ENCODE data around the gene CTXN1.

CTXN1 gene

GRCh38 chr19:7927605-7928333 is 1.8 kb upstream of the CTXN1 start:
- Histone ChIP-seq H3K36me3 (peaks cover 23% of the 10 kb centered on the region), H3K4me3 (ENCODE audit: low read depth, low read length) (no peak overlapping the region; the same call in 1 of the 2 replicates), H3K27me3 (no peaks in the 10 kb centered on the region), H3K4me1 (peaks cover 30% of the 10 kb centered on the region), H3K9me3 (no peaks in the 10 kb centered on the region)
- TF ChIP-seq CTCF (IDR thresholded peaks at IDR 0.05; ENCODE audit: low read depth, low read length), result no peak
- DNase-seq, result no peak

- H3K4me3 ChIP-seq (ENCODE audit: low read depth, low read length), result peak overlapping the region; percentile 48
- peak; percentile 57 for DNase-seq
- no peak for TF ChIP-seq CTCF (IDR thresholded peaks at IDR 0.05; ENCODE audit: low read depth, low read length)
Measured at GRCh38 chr19:7926727-7927604, 1.0 kb upstream of the CTXN1 start.

GRCh38 chr19:7925171-7925851 is 624 bp downstream of the CTXN1 start:
- peaks cover 30% of the 10 kb centered on the region for H3K4me1 ChIP-seq
- H3K4me3 ChIP-seq (ENCODE audit: low read depth, low read length), result peak overlapping the region; percentile 19
- H3K9me3 ChIP-seq, result no peaks in the 10 kb centered on the region
- peaks cover under 1% of the 10 kb centered on the region for H3K36me3 ChIP-seq
- TF ChIP-seq CTCF (IDR thresholded peaks at IDR 0.05; ENCODE audit: low read depth, low read length), result peak; percentile 75
- H3K27me3 ChIP-seq, result no peaks in the 10 kb centered on the region
- peak; percentile 93 for DNase-seq

More at GRCh38 chr19:7926727-7927604, 1.0 kb upstream of the CTXN1 start:
- Histone ChIP-seq H3K36me3 (peaks cover 15% of the 10 kb centered on the region), H3K27me3 (no peaks in the 10 kb centered on the region), H3K9me3 (no peaks in the 10 kb centered on the region), H3K4me1 (peaks cover 30% of the 10 kb centered on the region)

GRCh38 chr19:7924651-7925170 is 1.2 kb downstream of the CTXN1 start:
- peaks cover 32% of the 10 kb centered on the region for H3K4me1 ChIP-seq
- H3K4me3 ChIP-seq (ENCODE audit: low read depth, low read length), result no peak overlapping the region
- no peak for DNase-seq
- no peaks in the 10 kb centered on the region for H3K27me3 ChIP-seq
- H3K9me3 ChIP-seq, result no peaks in the 10 kb centered on the region
- no peaks in the 10 kb centered on the region; the same call in 1 of the 2 replicates for H3K36me3 ChIP-seq
- TF ChIP-seq CTCF (IDR thresholded peaks at IDR 0.05; ENCODE audit: low read depth, low read length), result no peak

- DNase-seq, result no peak
- no peak for TF ChIP-seq CTCF (IDR thresholded peaks at IDR 0.05; ENCODE audit: low read depth, low read length)
- H3K9me3 ChIP-seq, result no peaks in the 10 kb centered on the region
- no peak overlapping the region for H3K4me3 ChIP-seq (ENCODE audit: low read depth, low read length)
- H3K27me3 ChIP-seq, result no peaks in the 10 kb centered on the region
- H3K36me3 ChIP-seq, result no peaks in the 10 kb centered on the region; the same call in 1 of the 2 replicates
- H3K4me1 ChIP-seq, result peaks cover 31% of the 10 kb centered on the region
Measured at GRCh38 chr19:7924241-7924640, 1.7 kb downstream of the CTXN1 start.
